ENCODE results near the gene HMCES.

GRCh38 chr3:129349791-129350190 lies 71.1 kb downstream of the HMCES start:
- TF ChIP-seq, protein P1, sequence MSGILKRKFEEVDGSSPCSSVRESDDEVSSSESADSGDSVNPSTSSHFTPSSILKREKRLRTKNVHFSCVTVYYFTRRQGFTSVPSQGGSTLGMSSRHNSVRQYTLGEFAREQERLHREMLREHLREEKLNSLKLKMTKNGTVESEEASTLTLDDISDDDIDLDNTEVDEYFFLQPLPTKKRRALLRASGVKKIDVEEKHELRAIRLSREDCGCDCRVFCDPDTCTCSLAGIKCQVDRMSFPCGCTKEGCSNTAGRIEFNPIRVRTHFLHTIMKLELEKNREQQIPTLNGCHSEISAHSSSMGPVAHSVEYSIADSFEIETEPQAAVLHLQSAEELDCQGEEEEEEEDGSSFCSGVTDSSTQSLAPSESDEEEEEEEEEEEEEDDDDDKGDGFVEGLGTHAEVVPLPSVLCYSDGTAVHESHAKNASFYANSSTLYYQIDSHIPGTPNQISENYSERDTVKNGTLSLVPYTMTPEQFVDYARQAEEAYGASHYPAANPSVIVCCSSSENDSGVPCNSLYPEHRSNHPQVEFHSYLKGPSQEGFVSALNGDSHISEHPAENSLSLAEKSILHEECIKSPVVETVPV (CRISPR knock-in tag; IDR thresholded peaks at IDR 0.05) = no peak
- no peak for TF ChIP-seq ISL1 (CRISPR knock-in tag; IDR thresholded peaks at IDR 0.05)
- no peak for TF ChIP-seq ZFP3 (CRISPR knock-in tag; IDR thresholded peaks at IDR 0.05)
- TF ChIP-seq, protein P2, sequence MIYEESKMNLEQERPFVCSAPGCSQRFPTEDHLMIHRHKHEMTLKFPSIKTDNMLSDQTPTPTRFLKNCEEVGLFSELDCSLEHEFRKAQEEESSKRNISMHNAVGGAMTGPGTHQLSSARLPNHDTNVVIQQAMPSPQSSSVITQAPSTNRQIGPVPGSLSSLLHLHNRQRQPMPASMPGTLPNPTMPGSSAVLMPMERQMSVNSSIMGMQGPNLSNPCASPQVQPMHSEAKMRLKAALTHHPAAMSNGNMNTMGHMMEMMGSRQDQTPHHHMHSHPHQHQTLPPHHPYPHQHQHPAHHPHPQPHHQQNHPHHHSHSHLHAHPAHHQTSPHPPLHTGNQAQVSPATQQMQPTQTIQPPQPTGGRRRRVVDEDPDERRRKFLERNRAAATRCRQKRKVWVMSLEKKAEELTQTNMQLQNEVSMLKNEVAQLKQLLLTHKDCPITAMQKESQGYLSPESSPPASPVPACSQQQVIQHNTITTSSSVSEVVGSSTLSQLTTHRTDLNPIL (CRISPR knock-in tag; IDR thresholded peaks at IDR 0.05; ENCODE audit: low read depth) = no peak

Measured in SK-N-SH treated with all-trans-retinoic acid at 6 μM for 48 hours (cell line).